Ectodermal cell (in vitro differentiated cells): ENCODE measurements around the gene ADCY3.

Source experiments
- H3K27ac ChIP-seq: 2 replicates; pipeline ENCODE4 v1.7.0; 2013; ENCODE audit warnings: mild to moderate bottlenecking, low read depth, low read length; ENCODE audit not compliant: insufficient read depth, poor library complexity, severe bottlenecking
- H3K27me3 ChIP-seq: 2 replicates; pipeline ENCODE4 v1.7.0; 2013; ENCODE audit warnings: mild to moderate bottlenecking, low read length; ENCODE audit not compliant: insufficient read depth, control insufficient read depth, poor library complexity, severe bottlenecking
- H3K36me3 ChIP-seq: one replicate; pipeline ENCODE4 v1.7.0; 2013; ENCODE audit warnings: low read length; ENCODE audit not compliant: control insufficient read depth, insufficient read depth
- H3K4me1 ChIP-seq: one replicate; pipeline ENCODE4 v1.7.0; 2013; ENCODE audit warnings: low read length; ENCODE audit not compliant: control insufficient read depth, insufficient read depth
- H3K4me3 ChIP-seq: 2 replicates; pipeline ENCODE4 v1.7.0; 2013; ENCODE audit warnings: low read depth, low read length, control low read depth; ENCODE audit not compliant: insufficient read depth
- H3K9me3 ChIP-seq: 2 replicates; pipeline ENCODE4 v1.7.0; 2013; ENCODE audit warnings: mild to moderate bottlenecking, low read length, moderate library complexity; ENCODE audit not compliant: control insufficient read depth
- WGBS, 2 experiments: methylation state at CpG; one replicate each; pipeline ENCODE4 v1.1.7; 2013; ENCODE audit warnings: missing lambda C conversion rate in 2 of 2; 5-methylcytosine and 5-hydroxymethylcytosine counted together

ADCY3 gene

DNA sequence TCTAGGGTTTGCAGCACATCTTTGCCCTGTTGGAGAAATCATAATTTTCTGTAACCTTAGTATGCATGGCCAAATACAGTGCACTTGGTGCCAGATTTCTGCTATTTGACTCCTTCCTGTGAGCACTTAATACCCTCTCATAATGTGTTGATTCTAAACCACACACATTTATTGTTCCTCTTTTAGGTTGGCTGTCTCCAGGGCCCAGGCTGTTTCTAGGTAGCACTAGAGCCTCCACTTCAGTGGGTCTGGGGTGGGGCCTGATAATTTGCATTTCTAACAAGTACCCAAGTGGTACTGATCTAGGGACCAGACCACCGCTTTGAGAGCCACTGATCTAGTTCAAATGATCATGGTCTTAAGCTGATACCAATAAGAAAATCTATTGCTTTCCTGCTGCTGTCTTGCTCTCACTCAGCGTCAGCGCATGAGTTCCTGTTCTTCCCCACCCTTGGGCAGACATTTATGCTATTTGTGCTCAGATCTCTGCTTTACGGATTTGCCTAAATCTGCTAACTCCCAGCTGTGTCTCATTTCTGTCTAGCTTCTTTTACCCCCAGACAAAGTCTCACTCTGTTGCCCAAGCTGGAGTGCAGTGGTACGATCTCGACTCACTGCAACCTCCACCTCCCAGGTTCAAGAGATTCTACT is 134.2 kb downstream of the ADCY3 start:
- WGBS, 2 experiments, result 90 to 95% methylated on average over 6 of the region's 6 CpGs
- Histone ChIP-seq H3K4me1 (no peaks in the 10 kb centered on the region), H3K36me3 (no peaks in the 10 kb centered on the region), H3K4me3 (no peak overlapping the region), H3K27me3 (no peaks in the 10 kb centered on the region), H3K27ac (no peak overlapping the region), H3K9me3 (no peaks in the 10 kb centered on the region)

DNA sequence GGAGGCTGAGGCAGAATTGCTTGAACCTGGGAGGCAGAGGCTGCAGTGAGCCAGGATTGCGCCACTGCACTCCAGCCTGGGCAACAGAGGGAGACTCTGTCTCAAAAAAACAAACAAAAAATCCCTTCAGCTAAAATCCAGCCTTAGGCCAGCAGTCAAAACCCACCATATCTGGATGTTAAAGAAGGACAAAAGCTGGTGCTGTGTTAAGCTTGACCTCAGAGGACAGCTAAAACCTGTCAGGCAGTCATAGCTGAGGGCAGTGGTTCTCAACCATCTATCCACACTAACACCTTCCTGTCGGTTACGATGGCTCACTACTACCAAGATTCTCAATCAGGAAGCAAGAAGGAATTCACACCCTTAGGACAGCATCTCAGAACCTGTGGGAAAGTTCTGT is 136.4 kb downstream of the ADCY3 start:
- WGBS, 2 experiments, result 92 to 96% methylated on average over 3 of the region's 3 CpGs

GRCh38 chr2:24779116-24779515 is 140.9 kb downstream of the ADCY3 start:
- 94 to 96% methylated on average over 2 of the region's 2 CpGs for whole genome bisulfite sequencing, 2 experiments
- no peaks in the 10 kb centered on the region for H3K27me3 ChIP-seq

More for the DNA sequence above, 136.4 kb downstream of the ADCY3 start:
- H3K36me3 ChIP-seq, result no peaks in the 10 kb centered on the region
- H3K9me3 ChIP-seq, result no peaks in the 10 kb centered on the region
- no peaks in the 10 kb centered on the region for H3K27me3 ChIP-seq
- no peak overlapping the region for H3K4me3 ChIP-seq
- no peaks in the 10 kb centered on the region for H3K4me1 ChIP-seq
- H3K27ac ChIP-seq, result no peak overlapping the region

GRCh38 chr2:24774373-24774772 is 145.7 kb downstream of the ADCY3 start:
- no peak overlapping the region for H3K27ac ChIP-seq
- H3K4me1 ChIP-seq, result no peaks in the 10 kb centered on the region
- H3K4me3 ChIP-seq, result no peak overlapping the region
- peaks cover 6% of the 10 kb centered on the region for H3K36me3 ChIP-seq
- WGBS, 2 experiments, result 94% methylated on average over 3 of the region's 3 CpGs
- H3K27me3 ChIP-seq, result no peaks in the 10 kb centered on the region
- H3K9me3 ChIP-seq, result no peaks in the 10 kb centered on the region

More at GRCh38 chr2:24779116-24779515, 140.9 kb downstream of the ADCY3 start:
- Histone ChIP-seq H3K4me1 (no peaks in the 10 kb centered on the region), H3K36me3 (no peaks in the 10 kb centered on the region), H3K27ac (no peak overlapping the region), H3K4me3 (no peak overlapping the region), H3K9me3 (no peaks in the 10 kb centered on the region)

DNA sequence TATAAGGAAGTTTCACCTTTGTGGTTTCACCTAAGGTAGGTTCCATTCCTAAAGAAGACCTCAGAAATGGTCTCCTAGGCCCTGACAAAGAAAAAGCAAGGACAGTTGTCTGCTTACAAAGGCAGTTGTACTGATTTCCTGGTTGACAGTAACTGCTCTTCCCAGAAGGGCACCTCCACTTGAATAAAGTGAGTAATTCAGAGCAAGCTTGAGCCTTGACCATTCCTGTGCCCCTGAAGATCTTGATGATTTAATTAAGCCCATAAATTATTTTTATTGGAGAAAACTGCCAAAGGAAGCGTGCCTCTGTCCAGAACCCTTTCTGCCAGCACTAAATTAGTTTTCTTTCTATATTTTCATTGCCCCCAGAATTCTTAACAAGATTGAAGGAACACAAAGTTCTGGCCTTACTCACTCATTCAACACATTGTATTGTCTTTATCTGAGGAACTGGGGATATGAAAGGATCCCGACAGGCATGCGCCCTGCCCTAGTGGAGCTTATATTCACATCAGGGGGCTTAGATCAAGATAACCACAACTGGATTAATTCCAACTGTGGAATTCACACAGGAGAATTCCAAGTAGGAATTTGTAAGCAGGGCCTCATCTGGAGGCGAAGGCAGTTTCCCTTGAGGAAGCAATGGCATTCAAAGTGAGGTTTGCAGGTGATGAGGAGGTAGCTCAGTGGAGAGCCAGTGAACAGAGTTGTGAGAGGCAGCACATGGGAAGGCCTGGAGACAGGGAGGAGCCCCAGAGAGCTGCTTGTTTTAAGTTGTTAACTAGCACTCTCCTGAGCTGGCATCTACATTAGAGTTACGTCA is 148.1 kb downstream of the ADCY3 start:
- H3K27ac ChIP-seq, result no peak overlapping the region
- H3K27me3 ChIP-seq, result no peaks in the 10 kb centered on the region
- no peaks in the 10 kb centered on the region for H3K4me1 ChIP-seq
- WGBS, 2 experiments, result 90% methylated on average over 5 of the region's 5 CpGs
- H3K36me3 ChIP-seq, result peaks cover 6% of the 10 kb centered on the region
- no peaks in the 10 kb centered on the region for H3K9me3 ChIP-seq
- H3K4me3 ChIP-seq, result no peak overlapping the region

DNA sequence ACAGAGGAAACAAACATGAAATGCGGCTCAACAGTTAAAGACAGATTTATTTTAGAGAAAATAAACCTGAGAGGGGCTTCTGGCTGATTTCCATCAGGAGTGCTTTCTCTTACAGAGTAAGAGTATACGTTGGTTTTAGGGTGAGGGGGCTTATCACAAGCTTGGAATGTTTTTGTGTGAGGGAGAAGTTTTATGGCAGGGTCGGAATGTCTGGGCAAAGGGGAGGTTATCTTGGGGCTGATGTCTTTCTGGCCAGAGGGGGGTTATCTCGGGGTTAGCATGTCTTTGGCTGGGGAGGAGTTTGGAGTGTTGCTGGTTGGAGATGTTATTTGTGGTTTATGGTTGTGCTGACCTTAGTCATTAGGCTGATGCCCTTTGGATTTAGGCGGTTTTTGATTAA is 149.0 kb downstream of the ADCY3 start:
- no peak overlapping the region for H3K4me3 ChIP-seq
- WGBS, 2 experiments, result 91 to 94% methylated on average over 5 of the region's 5 CpGs

More for the DNA sequence above, 149.0 kb downstream of the ADCY3 start:
- Histone ChIP-seq H3K4me1 (no peaks in the 10 kb centered on the region), H3K36me3 (peaks cover 6% of the 10 kb centered on the region), H3K27ac (no peak overlapping the region), H3K27me3 (no peaks in the 10 kb centered on the region), H3K9me3 (no peaks in the 10 kb centered on the region)
